Medulla oblongata (tissue), 1 donor: ENCODE data around the gene SLC12A3.
"Not testable (repeated sequence)": the region's sequence is repeated elsewhere in the genome, so short reads cannot be mapped to it uniquely, and the experiment has no call there.

ENCODE experiments used
- DNase-seq: peaks from one replicate; pipeline ENCODE4 v3.0.0-alpha.2; 2015; ENCODE audit errors: extremely low spot score

Gene SLC12A3

GRCh38 chr16:56916571-56917403, 51.8 kb downstream of the SLC12A3 start:
- peak; percentile 78 for DNase-seq

- no peak for DNase-seq
These were observed 53.5 kb downstream of the SLC12A3 start for GRCh38 chr16:56918467-56919012.

GRCh38 chr16:56919099-56919800, 54.2 kb downstream of the SLC12A3 start:
- no peak for DNase-seq

- no peak for DNase-seq
These were observed 56.6 kb downstream of the SLC12A3 start for GRCh38 chr16:56921571-56921970.

- DNase-seq: no peak
These were observed 58.6 kb downstream of the SLC12A3 start for GRCh38 chr16:56923481-56924091.

- DNase-seq: no peak
These were observed 62.5 kb downstream of the SLC12A3 start for GRCh38 chr16:56927471-56927870.

- DNase-seq: no peak
These were observed 64.6 kb downstream of the SLC12A3 start for GRCh38 chr16:56929639-56930038.

- no peak for DNase-seq
These were observed 65.7 kb downstream of the SLC12A3 start for GRCh38 chr16:56930486-56931270.

GRCh38 chr16:56931271-56931891, 66.4 kb downstream of the SLC12A3 start:
- DNase-seq: peak; percentile 37

GRCh38 chr16:56931892-56932720, 67.1 kb downstream of the SLC12A3 start, which contains the start of gene HERPUD1:
Gene HERPUD1 (plus strand): TSS chr16:56932142. CDS start chr16:56932245, 103 bp downstream.
- DNase-seq: peak; percentile 99

GRCh38 chr16:56932721-56933619, 68.0 kb downstream of the SLC12A3 start:
- DNase-seq: peak; percentile 92

- no peak for DNase-seq
These were observed 69.0 kb downstream of the SLC12A3 start for GRCh38 chr16:56933828-56934598.

GRCh38 chr16:56934599-56935145, 69.7 kb downstream of the SLC12A3 start:
- DNase-seq: not testable (repeated sequence)

GRCh38 chr16:56935201-56935600, 70.2 kb downstream of the SLC12A3 start:
- no peak for DNase-seq

GRCh38 chr16:56936491-56936890, 71.5 kb downstream of the SLC12A3 start:
- DNase-seq: no peak

GRCh38 chr16:56936950-56937349, 71.9 kb downstream of the SLC12A3 start:
- peak; percentile 73 for DNase-seq

- no peak for DNase-seq
These were observed 73.9 kb downstream of the SLC12A3 start for GRCh38 chr16:56938664-56939513.
